Panc1 (cell line): ENCODE data around the gene HCFC1.

ENCODE experiments used
- CTCF ChIP-seq: fragments of 450-650 bp; IDR thresholded peaks from 2 replicates; pipeline ENCODE4 v1.5.1; 2017; ENCODE audit warnings: mild to moderate bottlenecking
- POLR2AphosphoS5 ChIP-seq: IDR thresholded peaks from 2 replicates; pipeline ENCODE4 v1.6.1; 2012; ENCODE audit warnings: mild to moderate bottlenecking, low read depth, low read length, moderate library complexity
- REST ChIP-seq, 2 experiments: IDR thresholded peaks; 2 replicates each; pipeline ENCODE4 v1.6.1; 2011 to 2012; ENCODE audit warnings: low read depth in 2 of 2, control low read depth in 1 of 2, low read length in 1 of 2, mild to moderate bottlenecking in 1 of 2, moderate library complexity in 1 of 2; ENCODE audit not compliant: insufficient read depth in 1 of 2
- SIN3A ChIP-seq: IDR thresholded peaks from 2 replicates; pipeline ENCODE4 v1.6.1; 2012; ENCODE audit warnings: low read depth, mild to moderate bottlenecking, low read length, moderate library complexity, borderline replicate concordance; ENCODE audit not compliant: insufficient read depth

- TF ChIP-seq REST (IDR thresholded peaks at IDR 0.05; ENCODE audit: insufficient read depth in 1 of 2, low read depth in 2 of 2, low read length in 1 of 2) (no peak), CTCF (no peak), POLR2AphosphoS5 (no peak), SIN3A (no peak)
These were observed 42.2 kb upstream of the HCFC1 start for GRCh38 chrX:154013614-154014360.
